DOHH2 (cell line): ENCODE data around the gene KANK4.

Source experiments
- EZH2phosphoT487 ChIP-seq: fragments of 200-600 bp; sonication (generic); IDR thresholded peaks from 2 replicates; pipeline ENCODE4 v1.6.1; 2017; ENCODE audit warnings: borderline replicate concordance, mild to moderate bottlenecking, antibody characterized with exemption, low read length, moderate library complexity, mixed read lengths
- TF ChIP-seq, protein P1 (sequence below): fragments of 200-600 bp; sonication (generic); IDR thresholded peaks from one replicate; pipeline ENCODE4 v1.5.1; 2014; ENCODE audit warnings: antibody characterized with exemption, mild to moderate bottlenecking, low read depth, low read length; ENCODE audit not compliant: poor library complexity, severe bottlenecking

DNA sequence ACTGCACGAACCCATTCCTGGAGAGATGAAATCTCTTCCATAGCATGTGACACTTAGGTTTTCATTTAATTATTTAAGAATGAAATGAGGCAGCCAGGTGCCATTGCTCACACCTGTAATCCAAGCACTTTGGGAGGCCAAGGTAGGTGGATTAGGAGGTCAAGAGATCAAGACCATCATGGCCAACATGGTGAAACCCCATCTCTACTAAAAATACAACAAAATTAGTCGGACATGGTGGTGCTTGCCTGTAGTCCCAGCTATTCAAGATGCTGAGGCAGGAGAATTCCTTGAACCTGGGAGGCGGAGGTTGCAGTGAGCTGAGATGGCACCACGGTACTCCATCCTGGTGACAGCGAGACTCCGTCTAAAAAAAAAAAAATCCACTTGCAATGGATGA is 106.8 kb downstream of the KANK4 start:
- TF ChIP-seq, protein P1, sequence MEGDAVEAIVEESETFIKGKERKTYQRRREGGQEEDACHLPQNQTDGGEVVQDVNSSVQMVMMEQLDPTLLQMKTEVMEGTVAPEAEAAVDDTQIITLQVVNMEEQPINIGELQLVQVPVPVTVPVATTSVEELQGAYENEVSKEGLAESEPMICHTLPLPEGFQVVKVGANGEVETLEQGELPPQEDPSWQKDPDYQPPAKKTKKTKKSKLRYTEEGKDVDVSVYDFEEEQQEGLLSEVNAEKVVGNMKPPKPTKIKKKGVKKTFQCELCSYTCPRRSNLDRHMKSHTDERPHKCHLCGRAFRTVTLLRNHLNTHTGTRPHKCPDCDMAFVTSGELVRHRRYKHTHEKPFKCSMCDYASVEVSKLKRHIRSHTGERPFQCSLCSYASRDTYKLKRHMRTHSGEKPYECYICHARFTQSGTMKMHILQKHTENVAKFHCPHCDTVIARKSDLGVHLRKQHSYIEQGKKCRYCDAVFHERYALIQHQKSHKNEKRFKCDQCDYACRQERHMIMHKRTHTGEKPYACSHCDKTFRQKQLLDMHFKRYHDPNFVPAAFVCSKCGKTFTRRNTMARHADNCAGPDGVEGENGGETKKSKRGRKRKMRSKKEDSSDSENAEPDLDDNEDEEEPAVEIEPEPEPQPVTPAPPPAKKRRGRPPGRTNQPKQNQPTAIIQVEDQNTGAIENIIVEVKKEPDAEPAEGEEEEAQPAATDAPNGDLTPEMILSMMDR = no peak
- no peak for TF ChIP-seq EZH2phosphoT487
